ENCODE data around the gene FBL. TPM values are rescaled to one million over a fixed set of nuclear protein-coding genes. Genes with fewer than 3 reads are reported as not detected.

The FBL gene
- total RNA-seq, 1 experiment from 2014 or later = 576 TPM

GRCh38 chr19:39833464-39834286 is 12.5 kb downstream of the FBL start, which contains the start of gene DYRK1B:
DYRK1B (minus strand) TSS chr19:39834162; CDS start chr19:39831867, 2,295 bp downstream.
- Mint-ChIP-seq H3K36me3 (peaks cover 55% of the 10 kb centered on the region), H3K27ac (peak within 1 kb of the TSS; percentile 98), H3K9me3 (no peaks in the 10 kb centered on the region), H3K27me3 (ENCODE audit: low read depth) (no peaks in the 10 kb centered on the region), H3K4me3 (peak within 1 kb of the TSS; percentile 72), H3K4me1 (peaks cover 13% of the 10 kb centered on the region)
- ChIA-PET CTCF (interaction anchor here (0.5 to 2.1 kb wide), 18 partner anchors 9 to 715 kb away, joined by 3 to 22 read pairs (median 4); partner anchors contain the start of genes FBL, PSMC4 and TTC9B), POLR2A (interaction anchor here (0.6 to 2.1 kb wide), 7 partner anchors 9 to 327 kb away, joined by 3 to 14 read pairs (median 3); partner anchors contain the start of gene FBL)
- peak; percentile 96 for DNase-seq (ENCODE audit: low spot score)
- ATAC-seq = peak; percentile 91
- TF ChIP-seq SP1 (CRISPR knock-in tag; conservative IDR thresholded peaks at IDR 0.05) = peak; percentile 53
- peak; percentile 35; the same call in 1 of the 2 replicates for TF ChIP-seq ZNF423 (CRISPR knock-in tag; IDR thresholded peaks at IDR 0.05)
- no peak for TF ChIP-seq STAT6 (CRISPR knock-in tag; conservative IDR thresholded peaks at IDR 0.05; ENCODE audit: low read depth)
- 0 out of 2 replicates have a peak, but pooled peaks have one; percentile 34 for TF ChIP-seq FOXP1 (CRISPR knock-in tag; IDR thresholded peaks at IDR 0.05; ENCODE audit: borderline replicate concordance)
- TF ChIP-seq NFATC4 (CRISPR knock-in tag; IDR thresholded peaks at IDR 0.05) = peak; percentile 56; the same call in 1 of the 2 replicates
- TF ChIP-seq ZNF671 (CRISPR knock-in tag; IDR thresholded peaks at IDR 0.05) = 0 out of 2 replicates have a peak, but pooled peaks have one; percentile 75
- no peak for TF ChIP-seq ZNF219 (CRISPR knock-in tag; IDR thresholded peaks at IDR 0.05; ENCODE audit: borderline replicate concordance)
- TF ChIP-seq CBFB (CRISPR knock-in tag; IDR thresholded peaks at IDR 0.05; ENCODE audit: low read depth) = 0 out of 2 replicates have a peak, but pooled peaks have one; percentile 41
- 0 out of 2 replicates have a peak, but pooled peaks have one; percentile 83 for TF ChIP-seq ZNF532 (CRISPR knock-in tag; IDR thresholded peaks at IDR 0.05; ENCODE audit: borderline replicate concordance)
- peak; percentile 85 for TF ChIP-seq ERG (CRISPR knock-in tag; IDR thresholded peaks at IDR 0.05)
- peak; percentile 99 for TF ChIP-seq USF2 (CRISPR knock-in tag; IDR thresholded peaks at IDR 0.05)
- peak; percentile 97 for TF ChIP-seq FOXK1 (CRISPR knock-in tag; IDR thresholded peaks at IDR 0.05)
- TF ChIP-seq ZNF416 (CRISPR knock-in tag; IDR thresholded peaks at IDR 0.05) = peak; percentile 93; the same call in 1 of the 2 replicates
- TF ChIP-seq EMX1 (CRISPR knock-in tag; IDR thresholded peaks at IDR 0.05) = peak; percentile 90
- TF ChIP-seq USF1 (CRISPR knock-in tag; IDR thresholded peaks at IDR 0.05) = peak; percentile 99
- peak; percentile 78 for TF ChIP-seq PRRX2 (CRISPR knock-in tag; IDR thresholded peaks at IDR 0.05)
- no peak for TF ChIP-seq CREM (CRISPR knock-in tag; IDR thresholded peaks at IDR 0.05)
- 0 out of 2 replicates have a peak, but pooled peaks have one; percentile 16 for TF ChIP-seq E2F5 (CRISPR knock-in tag; IDR thresholded peaks at IDR 0.05)
- TF ChIP-seq NFYB (CRISPR knock-in tag; conservative IDR thresholded peaks at IDR 0.05; ENCODE audit: low read depth) = peak; percentile 95
- TF ChIP-seq ETV6 (CRISPR knock-in tag; IDR thresholded peaks at IDR 0.05) = 0 out of 2 replicates have a peak, but pooled peaks have one; percentile 42
- 0 out of 2 replicates have a peak, but pooled peaks have one; percentile 25 for TF ChIP-seq MYBL2 (CRISPR knock-in tag; IDR thresholded peaks at IDR 0.05)
- TF ChIP-seq TP53 (CRISPR knock-in tag; IDR thresholded peaks at IDR 0.05) = no peak
- peak; percentile 78; the same call in 1 of the 2 replicates for TF ChIP-seq ZNF232 (CRISPR knock-in tag; IDR thresholded peaks at IDR 0.05)
- TF ChIP-seq SOX15 (CRISPR knock-in tag; IDR thresholded peaks at IDR 0.05) = no peak
